CD4-positive, alpha-beta T cell (primary cell): ENCODE results near the gene TRRAP. TPM values are rescaled to one million over a fixed set of nuclear protein-coding genes. Genes with fewer than 3 reads are reported as not detected.
A peak's percentile ranks its signal among the peaks of the same experiment; 100 is the strongest.

Source experiments
- ATAC-seq: fragments of 200-7000 bp; cut with Tn5 transposase; one replicate; pipeline ENCODE4 v1.10.0; 2022; ENCODE audit warnings: mild to moderate bottlenecking; ENCODE audit not compliant: poor library complexity
- CTCF ChIA-PET: fragments of 350-600 bp; sonication (Branson Sonifier 250); formaldehyde crosslinking; loops from one replicate; lab custom pipeline; 2021; ENCODE audit warnings: antibody characterized with exemption, inconsistent platforms; lab: Charles Lee
- POLR2A ChIA-PET: fragments of 350-600 bp; sonication (Branson Sonifier 250); formaldehyde crosslinking; loops from one replicate; lab custom pipeline; 2021; ENCODE audit warnings: antibody characterized with exemption, inconsistent platforms; lab: Charles Lee
- DNase-seq, 14 experiments: peaks; one replicate each; pipeline ENCODE4 v3.0.0-alpha.2; 2013 to 2020; ENCODE audit warnings: mixed read lengths in 2 of 14
- H3K27ac ChIP-seq, 2 donors: one replicate each; pipeline versions ENCODE4 v1.5.1 to v1.7.0; 2013; ENCODE audit warnings: low read length in 2 of 2, low read depth in 1 of 2, mild to moderate bottlenecking in 1 of 2
- H3K27me3 ChIP-seq, 2 experiments: 1 replicate in 1 of 2; 2 replicates in 1 of 2; pipeline versions ENCODE4 v1.6.1 to v1.7.0; 2013; ENCODE audit warnings: low read length in 2 of 2, control low read depth in 1 of 2, mild to moderate bottlenecking in 1 of 2, moderate library complexity in 1 of 2; ENCODE audit not compliant: insufficient read depth in 2 of 2, control insufficient read depth in 1 of 2
- H3K36me3 ChIP-seq: one replicate; pipeline ENCODE4 v1.6.1; 2013; ENCODE audit warnings: low read length, control low read depth; ENCODE audit not compliant: insufficient read depth
- H3K4me1 ChIP-seq: one replicate; pipeline ENCODE4 v1.6.1; 2013; ENCODE audit warnings: low read length, control low read depth; ENCODE audit not compliant: insufficient read depth
- H3K4me3 ChIP-seq: one replicate; pipeline ENCODE4 v1.5.1; 2013; ENCODE audit warnings: mild to moderate bottlenecking, low read length, moderate library complexity
- H3K9me3 ChIP-seq, 2 experiments: 1 replicate in 1 of 2; 2 replicates in 1 of 2; pipeline versions ENCODE4 v1.6.1 to v1.7.0; 2013; ENCODE audit warnings: low read length in 2 of 2, mild to moderate bottlenecking in 2 of 2, control low read depth in 1 of 2, moderate library complexity in 1 of 2; ENCODE audit not compliant: control insufficient read depth in 1 of 2, insufficient read depth in 1 of 2
- H3K27ac Mint-ChIP-seq: one replicate; pipeline ENCODE4 v1.8.0; 2020; ENCODE audit warnings: mixed read lengths
- H3K27me3 Mint-ChIP-seq: one replicate; pipeline ENCODE4 v1.8.0; 2021; ENCODE audit warnings: mixed read lengths
- H3K36me3 Mint-ChIP-seq: one replicate; pipeline ENCODE4 v1.8.0; 2021; ENCODE audit warnings: low read depth, mixed read lengths
- H3K4me1 Mint-ChIP-seq: one replicate; pipeline ENCODE4 v1.8.0; 2021; ENCODE audit warnings: low read depth, mixed read lengths
- H3K4me3 Mint-ChIP-seq: one replicate; pipeline ENCODE4 v1.8.0; 2020; ENCODE audit warnings: mild to moderate bottlenecking, mixed read lengths
- H3K9me3 Mint-ChIP-seq: one replicate; pipeline ENCODE4 v1.8.0; 2020; ENCODE audit warnings: mixed read lengths
- CTCF ChIP-seq: fragments of 200-600 bp; IDR thresholded peaks from one replicate; pipeline ENCODE4 v1.8.0; 2022; ENCODE audit warnings: antibody characterized with exemption, mild to moderate bottlenecking
- intact Hi-C, 2 experiments: fragments of 100-400 bp; cut with DNase I in 1 of 2; cut with micrococcal nuclease in 1 of 2; formaldehyde crosslinking; loops; one replicate each; pipeline versions ENCODE4 v1.15.1 to v1.9.0; 2023 to 2025; cut with DNase I, micrococcal nuclease
- total RNA-seq, 174 experiments: library from RNA in 2 of 174; stranded (reverse) in 2 of 174; gene quantifications; one replicate each; pipeline ENCODE4 v1.2.3 and lab custom pipeline; 2021 to 2026

Gene TRRAP
- total RNA-seq, 2 experiments from 2014 or later: 47.9 to 48.3 TPM

DNA sequence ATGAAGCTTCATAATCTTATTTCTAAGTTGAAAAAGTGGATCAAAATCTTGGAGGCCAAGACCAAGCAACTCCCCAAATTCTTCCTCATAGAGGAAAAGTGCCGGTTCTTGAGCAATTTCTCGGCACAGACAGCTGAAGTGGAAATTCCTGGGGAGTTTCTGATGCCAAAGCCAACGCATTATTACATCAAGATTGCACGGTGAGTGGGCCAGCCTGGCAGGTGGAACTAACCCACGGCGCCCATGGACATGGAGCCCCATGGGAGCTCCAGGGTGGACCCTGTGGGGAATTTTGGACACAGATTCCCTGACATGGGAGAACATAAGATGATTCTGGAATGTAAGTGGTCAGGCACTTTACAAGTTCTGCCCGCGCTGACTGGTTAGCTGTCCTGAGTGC, 125.9 kb downstream of the TRRAP start:
- peaks cover 85% of the 10 kb centered on the region for H3K36me3 ChIP-seq
- Mint-ChIP-seq H3K36me3 (peaks cover 88% of the 10 kb centered on the region), H3K27ac (no peak overlapping the region), H3K9me3 (no peaks in the 10 kb centered on the region), H3K4me3 (no peak overlapping the region), H3K4me1 (no peaks in the 10 kb centered on the region), H3K27me3 (no peaks in the 10 kb centered on the region)
- no peaks in the 10 kb centered on the region for H3K9me3 ChIP-seq
- H3K27me3 ChIP-seq: no peaks in the 10 kb centered on the region
- no peak for TF ChIP-seq CTCF
- intact Hi-C loops: no loop called here
- no peak overlapping the region for H3K4me3 ChIP-seq
- POLR2A ChIA-PET: interaction anchor here (0.8 kb wide), 1 partner anchor 64 kb away, joined by 3 read pairs; no protein-coding TSS in a partner anchor
- CTCF ChIA-PET: no interaction called here
- H3K4me1 ChIP-seq: no peaks in the 10 kb centered on the region
- H3K27ac ChIP-seq: no peak overlapping the region
- ATAC-seq (no peak), DNase-seq (peak in 1 of 14 experiments; percentile 11)

DNA sequence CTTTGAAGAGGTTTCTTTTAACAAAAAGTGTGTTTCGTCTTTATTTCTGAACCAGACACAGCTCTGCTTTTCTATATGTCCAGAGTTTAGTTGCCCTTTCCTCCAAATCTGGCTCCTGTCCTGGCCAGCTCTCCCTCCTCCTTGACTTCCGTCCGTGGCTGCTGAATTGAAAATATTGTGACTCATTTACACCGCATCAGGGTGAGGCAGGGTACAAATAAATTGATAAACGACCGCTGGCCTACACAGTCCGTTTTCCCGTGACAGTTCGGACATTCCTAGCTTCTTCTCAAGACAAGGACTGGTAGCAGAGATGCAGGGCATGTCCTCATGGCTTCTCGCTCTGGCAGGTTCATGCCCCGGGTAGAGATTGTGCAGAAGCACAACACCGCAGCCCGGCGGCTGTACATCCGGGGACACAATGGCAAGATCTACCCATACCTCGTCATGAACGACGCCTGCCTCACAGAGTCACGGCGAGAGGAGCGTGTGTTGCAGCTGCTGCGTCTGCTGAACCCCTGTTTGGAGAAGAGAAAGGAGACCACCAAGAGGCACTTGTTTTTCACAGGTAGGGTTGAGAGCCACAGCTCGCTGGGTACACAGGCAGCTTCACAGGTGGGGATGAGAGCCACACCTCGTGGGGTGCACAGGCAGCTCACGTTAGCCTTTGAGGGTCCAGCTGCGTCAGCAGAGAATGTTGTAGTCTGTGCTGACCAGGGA, 126.6 kb downstream of the TRRAP start:
- H3K27ac ChIP-seq: no peak overlapping the region
- H3K36me3 Mint-ChIP-seq: peaks cover 86% of the 10 kb centered on the region
- DNase-seq: peak in 1 of 14 experiments; percentile 17
- no peaks in the 10 kb centered on the region for H3K9me3 Mint-ChIP-seq
- no peaks in the 10 kb centered on the region for H3K4me1 Mint-ChIP-seq
- no peaks in the 10 kb centered on the region for H3K27me3 ChIP-seq
- TF ChIP-seq CTCF: no peak
- intact Hi-C loops: no loop called here
- peaks cover 82% of the 10 kb centered on the region for H3K36me3 ChIP-seq
- no peak for ATAC-seq
- POLR2A ChIA-PET: interaction anchor here (0.8 kb wide), 1 partner anchor 65 kb away, joined by 3 read pairs; no protein-coding TSS in a partner anchor
- no peaks in the 10 kb centered on the region for H3K27me3 Mint-ChIP-seq
- CTCF ChIA-PET: no interaction called here
- no peaks in the 10 kb centered on the region for H3K4me1 ChIP-seq
- no peaks in the 10 kb centered on the region for H3K9me3 ChIP-seq
- no peak overlapping the region for H3K27ac Mint-ChIP-seq
- no peak overlapping the region for H3K4me3 Mint-ChIP-seq
- no peak overlapping the region for H3K4me3 ChIP-seq

GRCh38 chr7:99005776-99006175, 127.4 kb downstream of the TRRAP start:
- Mint-ChIP-seq H3K27me3 (no peaks in the 10 kb centered on the region), H3K4me1 (no peaks in the 10 kb centered on the region), H3K27ac (no peak overlapping the region), H3K9me3 (no peaks in the 10 kb centered on the region), H3K4me3 (no peak overlapping the region), H3K36me3 (peaks cover 91% of the 10 kb centered on the region)
- ATAC-seq: no peak
- Histone ChIP-seq H3K9me3 (no peaks in the 10 kb centered on the region), H3K27me3 (no peaks in the 10 kb centered on the region), H3K36me3 (peaks cover 83% of the 10 kb centered on the region), H3K4me3 (no peak overlapping the region), H3K27ac (no peak overlapping the region), H3K4me1 (no peaks in the 10 kb centered on the region)
- ChIA-PET CTCF (no interaction called here), POLR2A (no interaction called here)
- no peak for TF ChIP-seq CTCF
- DNase-seq: peak in 1 of 14 experiments; percentile 30
- intact Hi-C loops: no loop called here
